Left ventricle myocardium inferior (tissue), 1 donor: ENCODE results near the gene DOC2A. TPM values are rescaled to one million over a fixed set of nuclear protein-coding genes. Genes with fewer than 3 reads are reported as not detected.

ENCODE experiments used
- DNase-seq: peaks from one replicate; pipeline ENCODE4 v3.0.0-alpha.2; 2020
- H3K27ac ChIP-seq: fragments of 200-600 bp; replicated peaks from 2 replicates; pipeline ENCODE4 v1.8.0; 2021
- H3K27me3 ChIP-seq: fragments of 200-600 bp; 2 replicates; pipeline ENCODE4 v1.8.0; 2021; ENCODE audit warnings: low read depth
- H3K36me3 ChIP-seq: fragments of 200-600 bp; 2 replicates; pipeline ENCODE4 v1.8.0; 2021
- H3K4me1 ChIP-seq: fragments of 200-600 bp; 2 replicates; pipeline ENCODE4 v1.8.0; 2021
- H3K4me3 ChIP-seq: fragments of 200-600 bp; 2 replicates; pipeline ENCODE4 v1.8.0; 2021; ENCODE audit warnings: mild to moderate bottlenecking, moderate library complexity
- H3K9me3 ChIP-seq: fragments of 200-600 bp; replicated peaks from 2 replicates; pipeline ENCODE4 v1.8.0; 2021
- intact Hi-C: fragments of 100-400 bp; cut with micrococcal nuclease; formaldehyde crosslinking; loops from one replicate; pipeline ENCODE4 v1.11.0; 2022
- total RNA-seq: library from RNA; stranded (reverse); fragmentation: NEBNext Ultra II Directional; extraction: Animal tissue kit (Norgen Biotek cat#: 25700); gene quantifications from one replicate; pipeline ENCODE4 v1.2.1, GENCODE V29; 2021
- TF ChIP-seq, protein P1 (sequence below): fragments of 200-600 bp; IDR thresholded peaks from 2 replicates; pipeline ENCODE4 v1.8.0; 2021; ENCODE audit warnings: antibody characterized with exemption, mild to moderate bottlenecking, borderline replicate concordance
- donor health status: DM: no; HTN: yes; CAD: no; lungs with severe emphysema.

DOC2A gene
- total RNA-seq, 1 donor from 2014 or later, result 0.66 TPM

DNA sequence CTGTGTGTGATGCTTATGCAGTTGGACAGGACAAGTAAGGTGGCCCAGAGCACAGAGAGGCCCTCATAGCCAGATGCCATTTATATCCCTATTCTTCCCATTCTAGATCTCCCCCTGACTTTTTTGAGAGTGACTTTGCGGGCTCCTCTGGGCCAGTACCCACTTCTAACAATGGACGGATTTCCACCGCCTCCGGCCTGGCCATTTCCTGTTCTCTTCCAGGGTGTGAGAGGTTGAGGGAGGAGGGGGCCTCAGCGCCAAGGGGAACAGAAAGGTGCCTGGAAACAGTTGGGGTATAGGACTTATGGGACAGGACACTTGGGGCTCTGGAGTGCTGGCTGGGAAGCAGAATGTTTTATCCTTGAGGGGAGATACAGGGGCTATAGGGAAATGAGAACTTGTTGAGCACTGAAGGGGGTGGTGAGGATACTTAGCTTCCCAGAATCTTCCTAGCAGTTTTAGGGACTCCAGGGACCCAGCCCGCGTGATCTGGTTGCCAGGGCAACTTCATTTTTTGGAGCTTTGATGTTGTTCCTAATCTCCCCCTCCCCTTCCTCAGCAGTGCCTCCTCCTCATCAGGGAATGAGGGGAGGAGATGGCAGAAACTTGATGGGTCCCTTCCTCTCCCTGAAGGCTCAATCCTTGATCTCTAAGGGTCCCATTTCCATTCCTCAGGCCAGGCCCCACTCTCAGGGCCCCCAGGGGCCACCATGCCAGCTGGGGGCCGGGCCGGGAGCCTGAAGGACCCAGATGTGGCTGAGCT lies 33.6 kb downstream of the DOC2A start:
- TF ChIP-seq, protein P1, sequence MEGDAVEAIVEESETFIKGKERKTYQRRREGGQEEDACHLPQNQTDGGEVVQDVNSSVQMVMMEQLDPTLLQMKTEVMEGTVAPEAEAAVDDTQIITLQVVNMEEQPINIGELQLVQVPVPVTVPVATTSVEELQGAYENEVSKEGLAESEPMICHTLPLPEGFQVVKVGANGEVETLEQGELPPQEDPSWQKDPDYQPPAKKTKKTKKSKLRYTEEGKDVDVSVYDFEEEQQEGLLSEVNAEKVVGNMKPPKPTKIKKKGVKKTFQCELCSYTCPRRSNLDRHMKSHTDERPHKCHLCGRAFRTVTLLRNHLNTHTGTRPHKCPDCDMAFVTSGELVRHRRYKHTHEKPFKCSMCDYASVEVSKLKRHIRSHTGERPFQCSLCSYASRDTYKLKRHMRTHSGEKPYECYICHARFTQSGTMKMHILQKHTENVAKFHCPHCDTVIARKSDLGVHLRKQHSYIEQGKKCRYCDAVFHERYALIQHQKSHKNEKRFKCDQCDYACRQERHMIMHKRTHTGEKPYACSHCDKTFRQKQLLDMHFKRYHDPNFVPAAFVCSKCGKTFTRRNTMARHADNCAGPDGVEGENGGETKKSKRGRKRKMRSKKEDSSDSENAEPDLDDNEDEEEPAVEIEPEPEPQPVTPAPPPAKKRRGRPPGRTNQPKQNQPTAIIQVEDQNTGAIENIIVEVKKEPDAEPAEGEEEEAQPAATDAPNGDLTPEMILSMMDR, result no peak
- H3K27me3 ChIP-seq, result no peaks in the 10 kb centered on the region
- DNase-seq, result peak; percentile 43
- H3K27ac ChIP-seq, result peak overlapping the region; percentile 96
- H3K9me3 ChIP-seq, result no peaks in the 10 kb centered on the region
- H3K4me3 ChIP-seq, result peak overlapping the region; percentile 97
- H3K4me1 ChIP-seq, result peaks cover 78% of the 10 kb centered on the region
- peaks cover 46% of the 10 kb centered on the region for H3K36me3 ChIP-seq
- intact Hi-C loops, result no loop called here

DNA sequence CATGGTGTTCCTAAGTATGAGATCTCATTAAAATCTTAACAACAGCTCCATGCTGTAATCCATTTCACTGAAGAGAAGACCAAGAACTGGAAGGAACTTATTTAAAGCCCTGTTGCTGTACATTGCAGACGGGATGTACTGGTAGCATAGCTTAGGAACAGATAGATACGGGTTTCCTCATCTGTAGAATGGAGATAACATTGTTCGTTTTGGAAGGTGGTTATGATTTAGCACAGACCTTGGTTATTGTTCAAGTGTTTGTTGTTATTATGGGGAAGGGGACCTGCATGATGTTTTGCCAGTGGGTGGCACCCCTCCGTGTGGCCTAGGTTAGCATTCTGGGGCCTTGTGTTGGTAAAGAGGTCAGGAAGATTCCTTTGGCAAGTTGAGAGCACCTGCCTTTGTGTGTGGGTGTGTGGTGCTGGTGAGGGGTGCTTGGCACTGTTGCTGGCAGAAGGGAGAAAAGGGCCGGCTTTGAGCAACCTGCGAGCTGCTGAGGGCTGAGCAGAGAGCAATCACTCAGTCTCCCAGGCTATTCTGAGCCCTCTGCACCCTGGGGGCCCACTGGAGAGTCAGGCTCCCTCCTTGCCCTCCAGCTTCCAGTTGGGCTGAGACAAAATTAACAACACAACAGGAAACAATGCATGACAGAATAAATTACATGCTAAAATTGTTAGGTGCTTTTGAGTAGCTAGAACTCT lies 34.9 kb downstream of the DOC2A start:
- Histone ChIP-seq H3K4me1 (peaks cover 70% of the 10 kb centered on the region), H3K27ac (peak overlapping the region; percentile 96), H3K36me3 (peaks cover 38% of the 10 kb centered on the region), H3K9me3 (no peaks in the 10 kb centered on the region), H3K27me3 (no peaks in the 10 kb centered on the region), H3K4me3 (peak overlapping the region; percentile 97)
- intact Hi-C loops, result no loop called here
- TF ChIP-seq, protein P1, result no peak
- DNase-seq, result no peak

DNA sequence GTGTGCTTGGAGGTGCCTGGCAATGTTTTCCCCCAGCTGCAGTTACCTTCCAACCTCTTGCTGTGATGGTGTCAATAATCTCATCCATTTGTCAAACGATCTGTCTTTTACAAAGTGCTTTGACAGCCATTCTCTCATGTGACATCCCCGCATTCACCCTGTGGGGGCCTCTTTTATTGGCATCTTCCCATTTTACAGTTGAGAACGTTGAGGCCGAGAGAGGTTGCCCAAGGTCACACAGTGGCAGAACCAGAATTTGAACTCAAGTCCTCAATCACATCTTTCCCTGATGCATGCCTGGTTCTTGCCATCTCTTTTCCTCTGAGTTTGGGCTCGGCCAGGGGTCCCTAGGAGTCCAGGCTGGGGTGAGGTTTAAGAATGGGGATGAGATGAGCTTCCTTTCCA lies 35.7 kb downstream of the DOC2A start:
- intact Hi-C loops, result no loop called here
- TF ChIP-seq, protein P1, result no peak
- H3K4me3 ChIP-seq, result peak overlapping the region; percentile 97
- H3K27ac ChIP-seq, result peak overlapping the region; percentile 96
- H3K4me1 ChIP-seq, result peaks cover 67% of the 10 kb centered on the region
- no peak for DNase-seq
- no peaks in the 10 kb centered on the region for H3K27me3 ChIP-seq
- H3K9me3 ChIP-seq, result no peaks in the 10 kb centered on the region
- H3K36me3 ChIP-seq, result peaks cover 30% of the 10 kb centered on the region

DNA sequence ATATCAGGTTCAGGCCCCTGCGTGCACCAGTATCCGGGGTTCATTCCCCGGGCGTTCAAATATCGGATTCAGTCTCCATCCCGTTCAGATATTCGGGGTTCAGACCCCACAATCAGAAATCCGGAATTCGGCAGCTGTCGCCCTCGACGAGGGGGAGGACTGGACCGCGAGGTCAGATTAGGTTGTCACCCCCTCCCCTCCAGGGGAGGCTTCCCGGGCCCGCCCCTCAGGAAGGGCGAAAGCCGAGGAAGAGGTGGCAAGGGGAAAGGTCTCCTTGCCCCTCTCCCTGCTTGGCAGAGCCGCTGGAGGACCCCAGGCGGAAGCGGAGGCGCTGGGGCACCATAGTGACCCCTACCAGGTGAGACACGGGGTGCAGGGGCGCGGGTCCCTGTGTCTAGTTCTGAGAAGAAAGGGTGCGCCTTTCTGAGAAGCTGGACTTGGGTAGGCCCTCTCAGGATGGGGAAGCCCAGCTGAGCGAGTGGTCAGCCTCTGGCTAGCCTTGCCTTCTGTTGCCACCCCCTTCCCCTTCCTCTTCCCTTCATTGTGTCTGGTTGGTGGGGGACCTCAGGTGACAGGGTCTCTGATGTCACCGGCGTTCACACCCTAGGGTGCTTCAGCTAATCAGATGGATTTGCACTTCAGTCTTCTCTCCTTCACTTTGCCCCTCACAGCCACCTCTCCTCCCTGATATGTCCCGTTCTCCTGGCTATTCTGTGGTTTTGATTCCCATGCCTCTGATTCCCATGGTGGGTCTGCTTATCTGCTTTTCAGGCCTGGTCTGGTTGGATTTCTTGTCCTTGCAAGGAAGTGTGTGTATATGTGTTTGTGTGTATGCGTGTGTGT lies 36.3 kb downstream of the DOC2A start:
- Histone ChIP-seq H3K27me3 (no peaks in the 10 kb centered on the region), H3K9me3 (no peaks in the 10 kb centered on the region), H3K4me3 (peak overlapping the region; percentile 97), H3K4me1 (peaks cover 60% of the 10 kb centered on the region), H3K27ac (peak overlapping the region; percentile 96), H3K36me3 (peaks cover 28% of the 10 kb centered on the region)
- DNase-seq, result no peak
- TF ChIP-seq, protein P1, result no peak
- intact Hi-C loops, result no loop called here
